Neural progenitor cell (in vitro differentiated cells): Measurements from ENCODE around the gene OVAAL. TPM values are rescaled to one million over a fixed set of nuclear protein-coding genes. Genes with fewer than 3 reads are reported as not detected.

Experiments
- DNase-seq: peaks from one replicate; pipeline ENCODE4 v3.0.0-alpha.2; 2016; ENCODE audit warnings: low spot score
- H2AFZ ChIP-seq: fragments of 200-600 bp; sonication (generic); replicated peaks from 2 replicates; pipeline ENCODE4 v1.6.1; 2016; ENCODE audit warnings: antibody characterized with exemption
- H3F3A ChIP-seq: fragments of 200-600 bp; sonication (generic); 2 replicates; pipeline ENCODE4 v1.6.1; 2016; ENCODE audit warnings: antibody characterized with exemption, low read depth
- H3K27ac ChIP-seq: fragments of 200-600 bp; sonication (generic); 2 replicates; pipeline ENCODE4 v1.5.1; 2016; ENCODE audit warnings: mild to moderate bottlenecking
- H3K27me3 ChIP-seq: fragments of 200-600 bp; sonication (generic); 2 replicates; pipeline ENCODE4 v1.6.1; 2016; ENCODE audit warnings: mild to moderate bottlenecking, moderate library complexity
- H3K36me3 ChIP-seq: fragments of 200-600 bp; sonication (generic); 2 replicates; pipeline ENCODE4 v1.5.1; 2016
- H3K4me1 ChIP-seq: fragments of 200-600 bp; sonication (generic); 2 replicates; pipeline ENCODE4 v1.6.1; 2016; ENCODE audit warnings: mixed run types
- H3K4me2 ChIP-seq: fragments of 200-600 bp; sonication (generic); 2 replicates; pipeline ENCODE4 v1.6.1; 2016
- H3K4me3 ChIP-seq: fragments of 200-600 bp; sonication (generic); 2 replicates; pipeline ENCODE4 v1.5.1; 2016
- H3K79me2 ChIP-seq: fragments of 200-600 bp; sonication (generic); 2 replicates; pipeline ENCODE4 v1.6.1; 2016; ENCODE audit warnings: low read depth
- H3K9ac ChIP-seq: fragments of 200-600 bp; sonication (generic); 2 replicates; pipeline ENCODE4 v1.6.1; 2016
- H3K9me3 ChIP-seq: fragments of 200-600 bp; sonication (generic); 2 replicates; pipeline ENCODE4 v1.5.1; 2016; ENCODE audit warnings: low read depth
- H4K20me1 ChIP-seq: fragments of 200-600 bp; sonication (generic); 2 replicates; pipeline ENCODE4 v1.6.1; 2016; ENCODE audit warnings: low read depth
- H3K27ac Mint-ChIP-seq: 3 replicates; pipeline ENCODE4 v1.8.0; 2021; ENCODE audit warnings: mixed read lengths
- H3K27me3 Mint-ChIP-seq: 2 replicates; pipeline ENCODE4 v1.8.0; 2022; ENCODE audit warnings: low read depth, mild to moderate bottlenecking, inconsistent platforms, moderate library complexity, mixed read lengths; ENCODE audit not compliant: insufficient read depth
- H3K36me3 Mint-ChIP-seq: 3 replicates; pipeline ENCODE4 v1.8.0; 2021; ENCODE audit warnings: mixed read lengths
- H3K4me1 Mint-ChIP-seq: 3 replicates; pipeline ENCODE4 v1.8.0; 2021; ENCODE audit warnings: mixed read lengths
- H3K4me3 Mint-ChIP-seq: 3 replicates; pipeline ENCODE4 v1.8.0; 2021; ENCODE audit warnings: mild to moderate bottlenecking, moderate library complexity, mixed read lengths
- H3K9me3 Mint-ChIP-seq: 3 replicates; pipeline ENCODE4 v1.8.0; 2020; ENCODE audit warnings: mixed read lengths
- EZH2 ChIP-seq: fragments of 200-600 bp; sonication (generic); IDR thresholded peaks from 2 replicates; pipeline ENCODE4 v1.6.1; 2017; ENCODE audit warnings: antibody characterized with exemption, mild to moderate bottlenecking, moderate library complexity
- EZH2phosphoT487 ChIP-seq: fragments of 200-600 bp; sonication (generic); IDR thresholded peaks from 2 replicates; pipeline ENCODE4 v1.6.1; 2017; ENCODE audit warnings: antibody characterized with exemption
- total RNA-seq: library from RNA; depleted of rRNA; stranded (reverse); fragments of >200 nt; gene quantifications from 2 replicates; pipeline ENCODE4 v1.2.3, GENCODE V29; 2015; ENCODE audit warnings: low replicate concordance
- TF ChIP-seq, protein P1 (sequence below): fragments of 200-600 bp; sonication (generic); IDR thresholded peaks from 2 replicates; pipeline ENCODE4 v1.5.1; 2017; ENCODE audit warnings: antibody characterized with exemption, mild to moderate bottlenecking

OVAAL gene
- total RNA-seq, 1 donor from 2014 or later: not detected

DNA sequence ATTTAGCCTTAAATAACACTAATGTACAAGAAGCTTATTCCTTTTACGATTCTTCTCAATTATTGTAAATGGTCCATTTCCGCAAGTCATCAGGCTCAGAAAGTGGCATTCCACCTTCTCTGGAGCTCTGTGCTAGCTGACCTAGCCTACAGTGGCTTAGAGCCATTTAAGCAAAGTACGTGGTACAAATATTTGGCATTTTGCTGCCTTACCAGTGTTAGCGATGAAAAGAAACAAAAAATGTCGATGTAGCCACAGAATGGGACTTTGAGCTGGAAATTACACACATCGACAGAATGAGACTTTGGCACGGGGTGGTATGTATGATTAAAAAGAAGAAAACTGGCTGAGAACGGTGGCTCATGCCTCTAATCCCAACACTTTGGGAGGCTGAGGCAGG is 26.1 kb downstream of the OVAAL start:
- Mint-ChIP-seq H3K27me3 (peaks cover 3% of the 10 kb centered on the region), H3K27ac (no peak overlapping the region), H3K4me1 (peaks cover 41% of the 10 kb centered on the region), H3K36me3 (no peaks in the 10 kb centered on the region), H3K4me3 (no peak overlapping the region), H3K9me3 (peaks cover 5% of the 10 kb centered on the region)
- Histone ChIP-seq H3K79me2 (no peaks in the 10 kb centered on the region), H3K9me3 (no peaks in the 10 kb centered on the region), H3K27ac (no peak overlapping the region), H3K4me2 (no peak overlapping the region), H3K27me3 (no peaks in the 10 kb centered on the region), H3F3A (peaks cover 6% of the 10 kb centered on the region), H4K20me1 (no peaks in the 10 kb centered on the region), H3K36me3 (no peaks in the 10 kb centered on the region), H3K4me3 (no peak overlapping the region), H2AFZ (no peak overlapping the region), H3K9ac (no peak overlapping the region), H3K4me1 (peaks cover 11% of the 10 kb centered on the region)
- no peak for DNase-seq
- TF ChIP-seq, protein P1, sequence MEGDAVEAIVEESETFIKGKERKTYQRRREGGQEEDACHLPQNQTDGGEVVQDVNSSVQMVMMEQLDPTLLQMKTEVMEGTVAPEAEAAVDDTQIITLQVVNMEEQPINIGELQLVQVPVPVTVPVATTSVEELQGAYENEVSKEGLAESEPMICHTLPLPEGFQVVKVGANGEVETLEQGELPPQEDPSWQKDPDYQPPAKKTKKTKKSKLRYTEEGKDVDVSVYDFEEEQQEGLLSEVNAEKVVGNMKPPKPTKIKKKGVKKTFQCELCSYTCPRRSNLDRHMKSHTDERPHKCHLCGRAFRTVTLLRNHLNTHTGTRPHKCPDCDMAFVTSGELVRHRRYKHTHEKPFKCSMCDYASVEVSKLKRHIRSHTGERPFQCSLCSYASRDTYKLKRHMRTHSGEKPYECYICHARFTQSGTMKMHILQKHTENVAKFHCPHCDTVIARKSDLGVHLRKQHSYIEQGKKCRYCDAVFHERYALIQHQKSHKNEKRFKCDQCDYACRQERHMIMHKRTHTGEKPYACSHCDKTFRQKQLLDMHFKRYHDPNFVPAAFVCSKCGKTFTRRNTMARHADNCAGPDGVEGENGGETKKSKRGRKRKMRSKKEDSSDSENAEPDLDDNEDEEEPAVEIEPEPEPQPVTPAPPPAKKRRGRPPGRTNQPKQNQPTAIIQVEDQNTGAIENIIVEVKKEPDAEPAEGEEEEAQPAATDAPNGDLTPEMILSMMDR: no peak
- TF ChIP-seq EZH2phosphoT487 (no peak), EZH2 (no peak)

DNA sequence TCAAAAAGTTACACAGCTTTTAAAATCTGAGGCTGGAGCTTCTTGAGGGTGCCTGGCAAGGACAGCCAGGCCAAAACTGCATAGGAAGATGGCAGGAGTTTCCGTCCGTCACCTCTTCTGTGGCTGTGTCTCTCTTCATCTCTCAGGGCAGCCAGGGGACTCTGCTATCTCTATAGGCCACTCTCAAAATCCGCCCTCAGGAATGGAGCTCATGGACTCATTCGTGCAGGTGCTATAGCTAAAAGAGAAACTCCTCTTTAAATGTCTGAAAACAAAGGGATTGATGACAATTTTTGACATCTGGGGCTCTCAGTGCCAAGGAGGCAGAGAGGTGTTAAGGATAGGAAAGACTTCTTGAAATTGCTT is 27.2 kb downstream of the OVAAL start:
- H3K27ac Mint-ChIP-seq: peak overlapping the region; percentile 74
- H3K4me2 ChIP-seq: no peak overlapping the region
- H3K27me3 ChIP-seq: no peaks in the 10 kb centered on the region
- H3K36me3 ChIP-seq: no peaks in the 10 kb centered on the region
- H3K27me3 Mint-ChIP-seq: peaks cover 3% of the 10 kb centered on the region
- H3K36me3 Mint-ChIP-seq: no peaks in the 10 kb centered on the region
- H3K27ac ChIP-seq: no peak overlapping the region
- H3K9ac ChIP-seq: no peak overlapping the region
- TF ChIP-seq, protein P1: no peak
- TF ChIP-seq EZH2 (no peak), EZH2phosphoT487 (no peak)
- H3K4me3 ChIP-seq: no peak overlapping the region
- no peaks in the 10 kb centered on the region for H3F3A ChIP-seq
- no peaks in the 10 kb centered on the region for H3K79me2 ChIP-seq
- peaks cover 5% of the 10 kb centered on the region for H3K9me3 Mint-ChIP-seq
- peaks cover under 1% of the 10 kb centered on the region for H3K4me1 ChIP-seq
- H3K4me1 Mint-ChIP-seq: peaks cover 30% of the 10 kb centered on the region
- no peaks in the 10 kb centered on the region for H3K9me3 ChIP-seq
- no peaks in the 10 kb centered on the region for H4K20me1 ChIP-seq
- H3K4me3 Mint-ChIP-seq: no peak overlapping the region
- no peak overlapping the region for H2AFZ ChIP-seq
- DNase-seq: no peak

DNA sequence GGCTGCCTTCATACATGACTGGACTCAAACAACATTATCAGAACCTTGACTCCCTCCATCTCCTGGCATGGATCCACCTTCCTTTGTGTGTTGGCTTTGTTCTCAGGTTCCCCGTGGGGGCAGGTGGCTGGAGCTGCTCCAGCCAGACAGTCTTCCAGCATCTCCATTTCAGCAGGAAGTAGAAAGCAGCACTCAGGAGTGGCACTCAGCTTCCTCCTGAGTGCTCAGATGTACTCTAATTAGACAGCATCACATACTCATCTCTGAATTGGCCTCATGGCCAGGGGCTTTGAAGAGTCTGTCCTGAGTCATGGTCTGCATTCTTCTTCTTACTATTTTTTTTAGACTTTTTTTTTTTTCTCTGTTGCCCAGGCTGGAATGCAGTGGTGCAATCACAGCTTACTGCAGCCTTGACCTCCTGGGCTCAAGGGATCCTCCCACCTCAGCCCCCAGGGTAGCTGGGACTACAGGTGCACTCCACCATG is 27.9 kb downstream of the OVAAL start:
- no peak for DNase-seq
- Histone ChIP-seq H3K4me2 (no peak overlapping the region), H3K36me3 (no peaks in the 10 kb centered on the region), H3K4me3 (no peak overlapping the region), H3K27me3 (no peaks in the 10 kb centered on the region), H4K20me1 (no peaks in the 10 kb centered on the region), H3K79me2 (no peaks in the 10 kb centered on the region), H3K9ac (no peak overlapping the region), H3K9me3 (no peaks in the 10 kb centered on the region), H2AFZ (no peak overlapping the region), H3K27ac (no peak overlapping the region), H3F3A (no peaks in the 10 kb centered on the region), H3K4me1 (no peaks in the 10 kb centered on the region)
- Mint-ChIP-seq H3K4me3 (no peak overlapping the region), H3K9me3 (peaks cover 5% of the 10 kb centered on the region), H3K36me3 (no peaks in the 10 kb centered on the region), H3K27ac (peak overlapping the region; percentile 20), H3K27me3 (peaks cover 3% of the 10 kb centered on the region), H3K4me1 (peaks cover 24% of the 10 kb centered on the region)
- TF ChIP-seq, protein P1: no peak
- TF ChIP-seq EZH2phosphoT487 (no peak), EZH2 (no peak)
